IPS DF 19.7 (cell line): ENCODE data around the gene CA10.

Experiments used
- DNase-seq: peaks from one replicate; pipeline ENCODE4 v3.0.0-alpha.2; 2013; ENCODE audit warnings: low read depth, low spot score

The CA10 gene

DNA sequence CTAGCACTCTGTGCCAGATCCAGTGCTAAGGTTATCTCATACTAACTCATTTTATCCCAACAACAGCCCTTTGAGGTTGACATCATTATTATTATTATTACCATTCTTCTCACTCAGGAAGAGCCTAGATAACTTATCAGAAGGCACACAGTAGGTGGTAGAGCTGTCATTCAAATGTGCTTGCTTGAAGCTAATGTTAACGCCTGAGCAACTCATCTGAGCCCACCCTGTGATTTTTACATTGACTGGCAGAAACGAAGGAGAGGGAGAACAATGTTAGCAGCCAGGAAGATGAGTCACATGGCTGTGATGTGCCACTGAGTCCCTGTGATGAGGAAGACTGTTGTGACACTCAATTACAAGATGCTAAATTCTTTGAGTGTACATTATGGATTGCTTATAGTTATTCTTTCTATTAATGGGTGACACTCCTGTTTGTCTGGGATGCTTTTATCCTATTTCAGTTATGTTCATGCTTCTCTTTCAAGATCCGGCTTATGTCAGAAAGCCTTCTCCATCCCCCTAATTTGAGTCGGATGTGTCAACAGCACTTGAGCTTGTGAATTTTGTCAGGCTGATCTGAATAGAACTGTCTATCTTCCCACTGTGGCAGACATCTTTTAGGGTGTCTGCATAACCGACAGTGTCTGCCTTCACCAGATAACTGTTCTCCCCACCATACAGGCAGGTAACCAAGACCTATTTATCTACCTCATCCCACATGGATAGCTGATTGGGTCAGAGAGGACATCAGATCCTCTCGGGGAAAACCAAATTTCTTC lies 426.4 kb downstream of the CA10 start:
- DNase-seq: no peak

DNA sequence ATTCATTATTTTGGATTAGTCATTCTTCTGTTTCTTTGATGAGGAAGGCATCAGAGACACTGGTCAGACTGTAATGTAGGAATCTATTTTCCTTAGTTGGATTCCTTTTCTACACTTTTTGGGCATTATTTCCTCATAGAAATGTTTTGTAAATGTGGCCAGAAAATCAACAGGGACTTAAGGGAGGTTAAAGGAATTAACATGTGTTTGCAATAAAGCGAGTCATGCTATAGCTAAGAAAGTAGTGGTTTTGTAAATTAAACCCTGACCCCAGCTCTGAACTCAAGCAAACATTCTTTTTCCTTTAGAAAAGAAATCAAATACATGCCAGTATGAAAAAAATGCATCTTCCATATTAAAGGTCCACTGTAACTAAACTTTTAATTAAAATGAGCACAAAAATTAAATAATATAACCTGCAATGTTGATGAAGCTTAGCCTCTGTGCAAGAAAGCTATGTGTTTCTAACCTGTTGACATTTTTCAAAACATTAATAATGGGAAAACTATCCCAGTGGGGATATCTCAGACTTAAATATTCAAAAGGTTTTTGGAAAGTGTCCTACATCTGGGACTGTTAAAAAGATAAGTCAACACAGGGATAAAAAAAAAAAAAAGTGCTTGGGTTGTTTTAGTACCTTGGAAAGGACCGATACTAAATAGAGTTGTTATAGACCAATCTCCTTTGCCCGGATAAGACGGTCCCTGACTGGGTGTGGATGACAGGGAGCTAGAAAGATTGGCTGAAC lies 428.0 kb downstream of the CA10 start:
- no peak for DNase-seq

DNA sequence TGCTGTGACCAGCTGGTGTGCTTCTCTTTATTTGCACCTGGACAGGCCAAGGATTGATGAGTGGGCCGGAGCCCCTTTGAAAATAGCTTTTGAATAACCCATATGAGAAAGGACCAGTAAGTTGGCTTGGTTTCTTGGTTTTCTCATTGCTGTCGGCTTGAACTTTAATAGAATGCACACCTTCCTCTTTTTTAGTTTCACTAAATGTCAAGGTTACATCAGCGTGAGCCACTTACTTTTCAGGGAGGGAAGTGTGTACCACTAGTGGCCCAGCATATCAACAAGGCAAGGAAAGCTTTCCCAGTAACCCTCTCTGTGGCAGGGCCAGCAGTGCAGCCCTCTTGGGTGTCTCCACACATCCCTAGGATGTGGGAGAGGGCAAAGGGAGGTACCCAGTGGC lies 433.3 kb downstream of the CA10 start:
- DNase-seq: no peak

DNA sequence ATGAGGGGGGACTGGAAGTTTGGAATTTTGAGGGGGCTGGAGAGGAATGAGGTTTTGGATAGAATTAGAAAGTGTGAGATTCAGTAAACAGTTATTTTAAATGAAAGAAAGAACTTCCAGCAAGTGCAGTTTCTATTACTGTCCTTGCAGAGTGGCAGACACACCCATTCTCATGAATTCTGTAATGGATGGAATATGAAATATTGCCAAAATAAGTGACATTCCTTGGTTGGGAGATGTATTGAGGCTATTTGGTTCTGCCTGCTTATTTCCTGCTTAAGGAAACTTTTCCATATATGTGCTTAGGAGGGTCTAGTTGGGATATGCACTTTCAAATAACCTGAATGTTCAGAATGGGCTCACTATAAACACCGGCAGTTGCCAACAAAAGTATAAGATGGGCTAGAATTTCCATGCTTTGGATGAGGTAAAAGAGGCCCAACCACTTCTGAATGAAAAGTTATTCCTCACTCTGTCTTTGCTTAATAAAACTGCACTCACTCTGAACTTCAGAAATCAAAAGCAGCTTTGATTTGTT lies 434.4 kb downstream of the CA10 start:
- no peak for DNase-seq

DNA sequence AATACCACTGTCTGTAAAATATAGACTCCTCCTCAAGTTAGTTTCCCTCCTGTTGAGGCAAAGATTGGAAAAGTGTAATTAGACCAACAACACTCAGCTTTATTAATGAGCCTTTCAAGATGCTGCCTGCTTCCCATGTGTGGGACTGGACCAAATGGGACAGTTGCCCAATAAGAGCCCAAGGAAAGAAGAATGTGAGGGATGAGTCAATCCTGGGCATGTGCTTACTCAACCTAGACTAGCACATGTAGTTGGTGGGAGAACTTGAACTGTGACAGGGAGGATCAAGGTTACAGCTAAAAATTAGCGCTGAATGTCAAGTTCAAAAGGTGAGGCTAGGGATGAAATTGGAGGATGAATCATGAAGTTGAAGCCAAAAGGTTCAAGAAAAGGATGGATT lies 435.5 kb downstream of the CA10 start:
- no peak for DNase-seq

DNA sequence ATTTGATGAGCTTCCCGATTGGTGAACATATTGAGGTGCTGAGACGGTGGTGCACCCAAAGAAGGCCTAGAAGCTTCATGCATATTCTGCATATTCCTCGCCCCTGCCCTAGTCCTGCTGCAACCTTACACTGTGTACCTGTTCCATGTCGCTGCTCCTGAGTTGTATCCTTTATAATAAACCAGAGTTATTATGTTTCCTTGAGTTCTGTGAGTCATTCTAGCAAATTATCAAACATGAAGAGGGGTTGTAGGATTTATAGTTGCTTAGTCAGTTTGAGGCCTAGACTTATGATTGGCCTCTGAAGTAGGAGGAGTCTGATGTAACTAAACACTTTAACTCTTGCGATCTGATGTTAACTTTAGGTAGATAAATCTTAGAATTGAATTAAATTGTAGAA lies 436.8 kb downstream of the CA10 start:
- no peak for DNase-seq

DNA sequence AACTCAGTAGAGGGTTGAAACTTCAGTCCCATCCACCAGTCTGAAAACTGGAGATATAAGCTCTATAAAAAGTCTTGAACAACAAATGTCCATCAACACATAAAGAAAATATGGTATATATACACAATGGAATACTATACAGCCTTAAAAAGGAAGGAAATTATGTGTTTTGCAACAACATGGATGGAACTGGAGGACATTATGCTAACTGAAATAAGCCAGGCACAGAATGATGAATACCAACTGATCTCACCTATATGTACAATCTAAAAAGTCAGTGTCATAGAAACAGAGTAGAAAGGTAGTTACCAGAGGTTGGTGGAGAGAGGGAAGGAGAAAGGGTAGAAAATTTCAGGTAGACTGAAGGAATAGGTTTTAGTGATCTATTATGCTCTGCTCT lies 438.1 kb downstream of the CA10 start:
- DNase-seq: no peak

DNA sequence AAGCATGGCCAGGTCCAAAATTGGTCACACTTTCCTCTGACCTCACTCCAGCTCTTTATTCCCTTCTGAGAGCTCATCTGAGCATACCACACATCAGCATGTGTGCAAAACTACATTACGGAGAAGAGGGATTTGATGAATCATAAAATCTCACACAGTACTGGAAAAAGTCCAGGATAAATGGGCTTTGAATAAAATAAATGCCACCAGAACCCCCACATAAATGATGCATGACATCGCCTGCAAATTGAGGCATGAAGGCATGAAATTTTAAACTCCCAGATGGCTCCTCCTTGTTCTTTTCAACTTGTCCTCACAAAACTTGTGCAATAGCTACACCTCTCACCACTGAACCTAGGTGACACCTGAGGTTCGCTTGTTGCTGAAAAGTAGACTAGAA lies 439.5 kb downstream of the CA10 start:
- no peak for DNase-seq

DNA sequence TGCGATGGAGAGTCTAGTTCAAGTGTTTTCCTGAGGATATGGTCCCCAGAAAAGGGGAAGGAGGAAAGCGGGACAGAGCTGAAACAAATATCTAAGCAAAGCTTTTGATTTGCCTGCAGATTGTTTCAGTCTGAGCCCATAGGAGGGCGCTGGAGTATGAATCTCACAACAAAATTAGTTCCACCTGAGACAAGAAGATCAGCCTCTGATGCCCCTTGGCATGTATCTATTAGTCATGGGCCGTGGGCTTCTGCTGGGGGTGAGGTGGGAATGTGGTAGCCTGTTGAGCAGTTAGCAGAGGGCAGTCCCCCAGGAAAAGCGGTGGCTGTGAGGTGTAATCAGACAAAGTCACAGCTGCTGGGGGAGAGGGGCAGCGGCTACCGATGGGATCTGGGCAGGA lies 446.9 kb downstream of the CA10 start:
- no peak for DNase-seq

DNA sequence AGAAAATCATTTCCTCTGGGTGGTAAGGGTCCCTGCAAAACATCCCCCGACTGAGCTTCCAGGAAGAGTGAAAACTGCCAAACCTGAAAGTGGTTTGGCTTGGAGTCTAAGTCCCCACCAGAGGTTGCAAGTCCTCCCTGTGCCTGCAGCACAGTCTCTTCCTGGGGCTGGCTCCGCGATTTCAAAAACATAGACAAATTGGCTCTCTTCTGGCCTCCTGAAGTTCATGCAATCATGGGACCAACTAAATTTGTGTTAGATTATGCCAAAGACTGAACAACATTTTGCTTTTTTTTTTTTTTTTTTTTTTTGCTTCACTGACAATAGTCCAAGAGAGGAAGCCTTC lies 447.9 kb downstream of the CA10 start:
- no peak for DNase-seq

DNA sequence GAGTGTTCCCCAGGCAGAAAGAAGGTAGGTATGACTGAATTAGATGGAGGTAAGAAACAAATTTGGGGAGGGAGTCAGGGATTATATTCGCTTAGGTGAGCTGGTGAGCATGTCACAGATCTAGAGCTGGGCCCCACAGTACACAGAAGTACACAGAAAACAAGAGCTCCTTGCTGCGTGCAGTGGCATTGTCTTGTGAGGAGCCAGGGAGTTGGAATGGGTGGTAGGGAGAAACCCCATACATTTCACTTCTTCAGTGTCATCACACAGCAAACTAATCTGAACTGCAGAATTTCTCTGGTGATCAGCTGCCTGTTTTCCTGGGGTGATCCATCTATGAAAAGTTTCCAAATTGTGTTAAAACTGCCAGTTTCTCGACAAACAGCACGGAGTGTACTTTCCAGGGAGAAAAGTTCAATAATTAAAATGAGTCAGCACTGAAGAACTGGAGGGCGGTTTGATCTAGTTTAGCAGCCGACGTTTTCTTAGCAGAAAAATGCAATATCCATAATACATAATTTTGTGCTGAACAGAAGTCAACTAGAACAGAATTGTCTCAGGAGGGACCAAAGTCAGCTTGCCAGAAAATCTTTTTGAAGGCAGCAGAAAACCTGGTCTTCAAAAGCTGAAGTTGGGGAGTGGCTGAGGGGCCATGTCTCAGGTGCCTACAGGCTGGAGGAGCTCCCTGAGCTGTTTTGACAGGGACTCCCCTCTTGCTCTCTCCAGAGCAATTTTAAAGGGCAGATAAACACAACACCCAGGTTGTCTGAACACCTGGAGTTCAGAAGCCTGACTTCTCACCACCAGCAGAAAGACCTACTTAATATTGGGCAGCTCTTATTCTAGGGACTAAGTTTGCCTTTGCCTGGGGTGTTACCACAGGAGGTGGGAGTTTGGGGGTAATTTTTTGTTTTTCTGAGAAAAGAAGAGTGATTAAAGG lies 448.6 kb downstream of the CA10 start:
- DNase-seq: no peak

DNA sequence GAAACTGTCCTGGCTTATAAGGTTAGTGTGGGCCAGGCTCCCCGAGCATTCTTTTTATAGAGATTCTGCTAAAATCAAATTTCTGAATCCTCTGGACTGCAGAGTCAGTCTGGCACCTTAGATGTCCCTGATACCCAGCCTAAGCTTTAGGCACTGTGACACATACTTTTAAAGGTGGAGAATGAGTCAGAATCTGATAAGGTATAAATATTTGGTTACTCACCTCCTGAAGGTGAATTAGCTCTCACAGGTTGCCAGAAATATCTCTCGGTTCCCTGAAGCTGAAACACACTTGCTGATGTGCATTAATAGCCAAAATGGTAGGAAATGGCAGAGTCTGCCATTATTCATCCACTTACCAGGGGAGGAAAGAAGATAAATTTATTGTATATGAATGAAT lies 451.3 kb downstream of the CA10 start:
- DNase-seq: no peak

DNA sequence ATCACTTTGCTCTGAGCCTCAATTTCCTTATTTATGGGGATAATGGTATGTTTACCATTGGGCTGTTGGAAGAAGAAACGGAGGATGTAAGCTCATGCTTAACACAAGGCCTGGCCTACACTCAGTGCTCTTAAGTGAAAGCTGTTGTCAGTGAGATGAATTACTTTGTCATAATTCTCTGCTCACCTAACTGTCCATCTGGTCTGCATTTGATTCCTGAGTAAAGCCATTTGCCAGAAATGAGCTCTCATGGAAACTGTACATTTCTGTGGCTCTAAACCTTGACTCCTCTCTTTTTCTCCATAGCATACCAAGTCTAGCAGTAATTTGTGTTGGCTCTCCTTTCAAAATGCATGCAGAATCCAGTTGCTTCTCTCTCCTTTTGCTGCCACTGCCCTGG lies 452.4 kb downstream of the CA10 start:
- DNase-seq: no peak

DNA sequence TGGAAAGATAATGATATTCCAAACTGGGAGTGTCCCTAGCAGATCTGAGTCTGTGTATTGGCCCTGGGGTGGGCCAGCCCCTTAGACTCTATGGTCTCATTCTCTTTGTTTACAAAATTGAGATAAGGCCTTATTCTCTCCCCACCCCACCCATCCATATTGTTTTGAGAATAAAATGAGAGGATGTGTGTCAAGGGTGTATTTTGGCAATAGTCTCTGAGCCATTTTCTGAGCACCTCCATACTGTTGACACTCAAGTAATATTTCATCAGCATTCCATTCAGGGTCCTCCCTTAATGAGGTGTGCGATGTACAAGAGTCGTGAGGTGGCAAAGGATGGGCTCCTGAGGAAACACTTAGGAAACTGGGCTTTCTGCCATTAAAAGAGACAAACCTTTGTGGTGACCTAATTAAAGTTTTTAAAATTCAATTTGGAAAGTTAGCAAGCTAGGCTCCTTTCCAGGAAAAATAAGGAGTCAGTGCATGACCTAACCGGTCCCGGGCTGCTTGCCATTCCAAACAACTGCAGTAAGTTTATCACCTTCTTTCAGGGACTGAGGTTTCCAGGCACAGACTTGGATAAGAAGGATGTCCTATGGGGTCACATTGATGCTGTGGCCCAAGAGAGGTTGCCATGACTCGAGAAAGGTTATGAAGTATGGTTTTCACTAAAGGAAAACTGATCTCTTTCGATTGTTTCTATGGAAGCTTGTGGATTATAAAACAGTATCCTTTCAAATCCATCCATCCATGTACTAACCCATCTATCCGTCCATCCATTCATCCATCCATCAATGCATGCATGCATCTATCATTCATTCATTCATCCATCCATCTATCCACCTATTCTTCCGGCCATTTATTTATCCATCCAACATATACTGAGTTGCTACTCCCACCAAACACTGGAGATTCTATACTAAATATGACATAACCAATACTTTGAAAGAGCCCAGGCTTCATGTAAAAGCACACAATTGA lies 454.9 kb downstream of the CA10 start:
- DNase-seq: no peak

DNA sequence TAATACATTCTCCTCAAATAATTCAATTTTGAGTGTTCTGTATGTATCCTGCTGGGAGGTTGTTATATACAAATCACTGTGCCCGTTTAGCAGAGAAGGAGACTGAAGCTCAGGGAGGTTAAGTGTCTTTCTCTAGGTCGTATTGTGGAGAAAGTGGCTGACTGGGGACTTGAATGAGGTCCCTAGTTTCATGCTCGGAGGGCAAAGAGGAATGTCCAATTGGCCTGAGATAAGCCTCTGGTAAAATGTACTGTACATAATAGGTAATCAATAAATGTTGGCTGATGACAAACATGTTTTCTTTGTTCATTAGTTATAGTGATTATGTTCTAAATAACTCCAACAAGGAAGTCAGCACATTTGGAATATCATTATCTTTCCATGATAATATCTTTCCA lies 455.6 kb downstream of the CA10 start:
- no peak for DNase-seq

DNA sequence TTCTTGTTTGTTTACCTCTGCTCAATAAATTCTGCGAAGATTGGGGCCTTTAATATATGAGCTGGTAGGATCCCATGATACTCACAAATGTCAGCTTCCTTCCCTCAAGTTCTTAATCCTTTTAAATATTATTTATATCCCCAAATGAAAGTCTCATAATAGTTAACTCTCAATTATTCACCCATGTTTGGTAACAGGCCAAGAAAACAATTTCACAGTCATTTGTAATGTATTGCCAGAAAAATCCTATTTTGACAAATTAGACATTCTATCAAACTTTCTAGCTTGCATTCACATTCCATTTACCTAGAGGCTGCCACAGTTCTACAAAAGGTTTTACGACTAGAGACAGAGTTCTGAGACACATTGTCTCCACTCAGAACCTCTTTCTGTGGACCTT lies 457.0 kb downstream of the CA10 start:
- no peak for DNase-seq

DNA sequence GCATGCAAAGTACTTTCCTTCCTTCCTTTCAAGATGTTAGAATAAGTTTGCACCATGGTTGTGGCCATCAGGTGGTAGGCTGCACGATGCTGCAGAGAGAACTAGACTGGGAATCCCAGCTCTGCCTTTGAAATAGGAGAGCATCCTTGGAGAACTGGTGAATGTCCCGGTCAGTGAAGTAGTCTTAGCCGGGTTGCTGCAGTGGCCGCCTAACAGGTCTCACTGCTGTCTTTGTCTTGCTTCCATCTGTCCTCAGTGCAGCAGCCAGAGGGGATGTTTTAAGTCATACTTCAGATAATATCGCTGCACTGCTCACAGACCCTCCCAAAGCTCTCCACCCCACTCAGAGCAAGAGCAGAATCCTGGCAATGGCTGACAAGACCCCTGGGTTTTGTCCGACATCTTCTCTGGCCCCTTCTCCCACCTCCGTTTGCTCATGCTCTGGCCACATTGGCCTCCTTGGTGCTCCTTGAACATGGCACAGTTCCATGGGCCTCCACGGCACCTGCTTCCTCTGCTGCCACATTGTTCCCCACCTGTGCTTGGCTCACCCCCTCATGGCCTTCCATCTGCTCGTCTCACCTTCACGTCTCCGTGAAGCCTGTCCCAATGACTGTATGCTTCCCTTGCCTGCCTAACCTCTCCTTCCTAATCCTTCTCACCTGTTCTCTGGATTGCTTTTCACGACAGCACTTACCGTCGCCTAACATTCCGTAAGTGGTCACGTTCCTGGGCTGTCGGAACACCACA lies 458.3 kb downstream of the CA10 start:
- no peak for DNase-seq

DNA sequence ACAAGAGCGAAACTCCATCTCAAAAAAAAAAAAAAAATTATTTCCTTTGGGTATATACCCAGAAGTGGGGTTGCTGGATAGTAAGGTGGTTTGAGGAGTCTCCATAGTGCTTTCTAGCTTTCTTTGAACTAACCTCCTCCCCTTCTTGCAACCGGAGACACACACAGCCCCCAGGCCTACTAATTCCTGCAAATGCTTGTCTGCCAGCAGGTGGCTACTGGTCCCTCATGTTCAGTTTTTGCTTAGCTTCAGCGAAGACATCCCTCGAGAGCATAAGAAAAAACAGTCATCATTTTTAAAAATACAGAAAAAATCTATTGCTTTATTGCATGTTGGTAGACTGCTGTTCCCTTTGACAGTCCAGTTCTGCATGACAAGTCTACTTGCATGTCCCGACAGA lies 459.2 kb downstream of the CA10 start:
- DNase-seq: no peak

DNA sequence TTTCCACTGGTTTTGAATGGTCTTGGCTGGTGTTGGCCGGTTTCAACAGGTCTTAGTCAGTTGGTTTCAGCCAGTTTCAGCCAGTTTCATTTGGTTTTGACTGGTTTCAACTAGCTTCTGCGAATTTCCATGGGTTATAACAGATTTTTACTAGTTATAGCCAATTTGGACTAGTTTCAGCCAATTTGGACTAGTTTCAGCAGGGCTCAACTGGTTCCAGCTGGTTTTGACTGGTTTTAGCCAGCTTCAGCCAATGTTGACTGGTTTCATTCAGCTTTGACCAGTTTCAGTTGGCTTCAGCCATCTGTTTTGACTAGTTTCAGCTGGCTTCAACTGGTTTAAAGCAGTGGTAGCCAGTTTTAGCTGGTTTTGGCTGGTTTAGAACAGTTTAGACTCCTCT lies 465.6 kb downstream of the CA10 start:
- no peak for DNase-seq

DNA sequence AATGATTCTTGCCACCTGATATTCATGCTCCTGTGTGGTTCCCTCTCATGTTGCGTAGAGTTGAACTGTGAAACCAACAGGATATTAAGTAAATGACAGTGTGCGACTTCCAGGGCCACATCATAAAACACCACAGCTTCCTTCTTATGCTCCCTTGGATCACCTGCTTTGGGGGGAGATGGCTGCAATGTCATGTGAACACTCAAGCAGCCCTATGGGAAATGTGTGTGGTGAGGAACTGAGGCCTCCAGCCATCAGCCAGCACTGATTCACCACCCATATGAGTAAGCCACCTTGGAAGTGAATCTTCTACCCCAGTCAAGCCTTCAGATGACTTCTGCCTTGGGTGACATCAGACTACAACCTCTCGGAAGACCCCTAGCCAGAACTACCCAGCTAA lies 470.6 kb downstream of the CA10 start:
- no peak for DNase-seq
